ENCODE results near the gene FAM177B. TPM values are rescaled to one million over a fixed set of nuclear protein-coding genes. Genes with fewer than 3 reads are reported as not detected.
"Not testable (repeated sequence)": the region's sequence is repeated elsewhere in the genome, so short reads cannot be mapped to it uniquely, and the experiment has no call there.

FAM177B gene
- polyA plus RNA-seq, 4 donors = 0.13 to 0.27 (median 0.23) TPM

- no peak for DNase-seq (ENCODE audit: low read depth in 4 of 4, low spot score in 3 of 4)
Measured at GRCh38 chr1:222739465-222739864, 2.5 kb downstream of the FAM177B start.

GRCh38 chr1:222739929-222740328 lies 2.9 kb downstream of the FAM177B start:
- no peak for DNase-seq (ENCODE audit: low read depth in 4 of 4, low spot score in 3 of 4)

GRCh38 chr1:222741630-222742457 lies 4.8 kb downstream of the FAM177B start:
- not testable (repeated sequence) for DNase-seq (ENCODE audit: low read depth in 4 of 4, low spot score in 3 of 4)

- no peak for DNase-seq (ENCODE audit: low read depth in 4 of 4, low spot score in 3 of 4)
Measured at GRCh38 chr1:222749927-222750326, 12.9 kb downstream of the FAM177B start.

GRCh38 chr1:222750651-222751050 lies 13.6 kb downstream of the FAM177B start:
- DNase-seq (ENCODE audit: low read depth in 4 of 4, low spot score in 3 of 4) = no peak

- no peak for DNase-seq (ENCODE audit: low read depth in 4 of 4, low spot score in 3 of 4)
Measured at GRCh38 chr1:222751255-222751654, 14.3 kb downstream of the FAM177B start.

- no peak for DNase-seq (ENCODE audit: low read depth in 4 of 4, low spot score in 3 of 4)
Measured at GRCh38 chr1:222754366-222755139, 17.6 kb downstream of the FAM177B start.

GRCh38 chr1:222757646-222758268 lies 20.8 kb downstream of the FAM177B start:
- DNase-seq (ENCODE audit: low read depth in 4 of 4, low spot score in 3 of 4) = no peak

GRCh38 chr1:222759451-222760035 lies 22.5 kb downstream of the FAM177B start:
- no peak for DNase-seq (ENCODE audit: low read depth in 4 of 4, low spot score in 3 of 4)

- no peak for DNase-seq (ENCODE audit: low read depth in 4 of 4, low spot score in 3 of 4)
Measured at GRCh38 chr1:222761083-222761482, 24.1 kb downstream of the FAM177B start.

GRCh38 chr1:222762178-222762577 lies 25.2 kb downstream of the FAM177B start:
- DNase-seq (ENCODE audit: low read depth in 4 of 4, low spot score in 3 of 4) = not testable (repeated sequence)

- no peak for DNase-seq (ENCODE audit: low read depth in 4 of 4, low spot score in 3 of 4)
Measured at GRCh38 chr1:222767152-222767571, 30.2 kb downstream of the FAM177B start.

- DNase-seq (ENCODE audit: low read depth in 4 of 4, low spot score in 3 of 4) = no peak
Measured at GRCh38 chr1:222768592-222768991, 31.6 kb downstream of the FAM177B start.

- DNase-seq (ENCODE audit: low read depth in 4 of 4, low spot score in 3 of 4) = no peak
Measured at GRCh38 chr1:222769181-222769580, 32.2 kb downstream of the FAM177B start.

- no peak for DNase-seq (ENCODE audit: low read depth in 4 of 4, low spot score in 3 of 4)
Measured at GRCh38 chr1:222769971-222770620, 33.1 kb downstream of the FAM177B start.

- no peak for DNase-seq (ENCODE audit: low read depth in 4 of 4, low spot score in 3 of 4)
Measured at GRCh38 chr1:222772996-222773379, 36.0 kb downstream of the FAM177B start.

GRCh38 chr1:222777463-222777862 lies 40.5 kb downstream of the FAM177B start:
- no peak for DNase-seq (ENCODE audit: low read depth in 4 of 4, low spot score in 3 of 4)

GRCh38 chr1:222777977-222778376 lies 41.0 kb downstream of the FAM177B start:
- DNase-seq (ENCODE audit: low read depth in 4 of 4, low spot score in 3 of 4) = no peak

- DNase-seq (ENCODE audit: low read depth in 4 of 4, low spot score in 3 of 4) = no peak
Measured at GRCh38 chr1:222781251-222781650, 44.2 kb downstream of the FAM177B start.

GRCh38 chr1:222783051-222783450 lies 46.0 kb downstream of the FAM177B start:
- DNase-seq (ENCODE audit: low read depth in 4 of 4, low spot score in 3 of 4) = no peak

Data from left renal pelvis (tissue), 4 donors.